GM12801 (cell line): ENCODE measurements around the gene MBOAT1.

Experiments
- CTCF ChIP-seq: IDR thresholded peaks from one replicate; pipeline ENCODE4 v1.5.1; 2011; ENCODE audit warnings: control low read depth; ENCODE audit not compliant: insufficient read length; ENCODE audit errors: extremely low read depth

MBOAT1 gene

GRCh38 chr6:20252311-20252710 lies 40.0 kb upstream of the MBOAT1 start:
- no peak for TF ChIP-seq CTCF

- no peak for TF ChIP-seq CTCF
Observed at GRCh38 chr6:20251525-20251924, 39.3 kb upstream of the MBOAT1 start.

GRCh38 chr6:20246125-20246524 lies 33.9 kb upstream of the MBOAT1 start:
- no peak for TF ChIP-seq CTCF

GRCh38 chr6:20243288-20243687 lies 31.0 kb upstream of the MBOAT1 start:
- no peak for TF ChIP-seq CTCF

GRCh38 chr6:20242397-20242796 lies 30.1 kb upstream of the MBOAT1 start:
- no peak for TF ChIP-seq CTCF

GRCh38 chr6:20241102-20241501 lies 28.8 kb upstream of the MBOAT1 start:
- no peak for TF ChIP-seq CTCF

- TF ChIP-seq CTCF, result no peak
Observed at GRCh38 chr6:20238688-20239587, 26.7 kb upstream of the MBOAT1 start.
